Upper lobe of left lung (tissue), 4 donors: ENCODE data around the gene STON2.

Experiments
- CTCF ChIP-seq, 6 experiments: fragments of 450-650 bp in 4 of 6; fragments of 200-600 bp in 2 of 6; sonication (generic) in 2 of 6; IDR thresholded peaks; one replicate each; pipeline ENCODE4 v1.5.1; 2016 to 2019; ENCODE audit warnings: antibody characterized with exemption in 6 of 6
- POLR2A ChIP-seq, 4 donors: fragments of 450-650 bp; IDR thresholded peaks; one replicate each; pipeline ENCODE4 v1.5.1; 2016 to 2017; ENCODE audit warnings: antibody characterized with exemption in 4 of 4, mild to moderate bottlenecking in 2 of 4
- POLR2AphosphoS5 ChIP-seq, 2 donors: sonication (generic); formaldehyde crosslinking; IDR thresholded peaks; one replicate each; pipeline ENCODE4 v1.5.1; 2017; ENCODE audit warnings: antibody characterized with exemption in 2 of 2

GRCh38 chr14:81343701-81344100 lies 56.4 kb downstream of the STON2 start:
- no peak for TF ChIP-seq CTCF (IDR thresholded peaks at IDR 0.05)
- no peak for TF ChIP-seq POLR2A (IDR thresholded peaks at IDR 0.05)
- TF ChIP-seq POLR2AphosphoS5 (IDR thresholded peaks at IDR 0.05): no peak
